GM19023 (cell line): ENCODE measurements around the gene RBM20.
"Not testable (repeated sequence)": the region's sequence is repeated elsewhere in the genome, so short reads cannot be mapped to it uniquely, and the experiment has no call there.

Experiments used
- ATAC-seq: cut with Tn5 transposase; IDR thresholded peaks from one replicate; pipeline ENCODE4 v1.9.1; 2021; ENCODE audit warnings: mild to moderate bottlenecking, moderate library complexity; ENCODE audit not compliant: unreplicated experiment

RBM20 gene

GRCh38 chr10:110863956-110864355, 219.8 kb downstream of the RBM20 start:
- no peak for ATAC-seq

GRCh38 chr10:110864662-110865140, 220.6 kb downstream of the RBM20 start:
- ATAC-seq = peak; percentile 41

DNA sequence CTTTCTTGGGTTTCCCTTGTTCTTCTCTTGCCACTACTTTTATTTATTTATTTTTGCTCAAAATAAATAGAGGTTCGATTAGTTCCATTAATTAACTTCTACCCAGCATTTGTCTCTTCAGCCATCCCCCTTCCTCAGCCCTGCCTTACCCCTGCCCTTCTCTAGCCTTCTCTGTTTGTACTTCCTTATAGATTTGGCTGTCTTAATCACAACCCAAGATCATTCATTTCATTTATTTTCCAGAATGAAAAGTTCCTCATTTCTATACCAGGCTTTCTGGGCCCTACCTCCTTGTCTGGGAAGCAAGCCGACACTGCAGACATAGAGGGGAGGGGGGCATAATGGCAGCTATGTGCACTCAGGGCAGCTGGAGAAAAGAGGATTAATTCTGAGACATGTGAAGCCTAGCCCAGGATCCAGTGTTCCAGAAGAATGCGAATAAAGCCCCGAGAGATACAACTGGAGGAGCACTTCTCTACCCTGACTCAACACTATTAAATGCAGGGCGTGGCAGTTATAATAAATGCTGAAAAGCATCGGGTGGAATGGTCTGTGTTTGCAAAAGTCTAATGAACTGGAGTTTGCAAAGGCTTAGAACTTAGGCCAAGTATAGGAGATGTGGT, 221.2 kb downstream of the RBM20 start:
- no peak for ATAC-seq

DNA sequence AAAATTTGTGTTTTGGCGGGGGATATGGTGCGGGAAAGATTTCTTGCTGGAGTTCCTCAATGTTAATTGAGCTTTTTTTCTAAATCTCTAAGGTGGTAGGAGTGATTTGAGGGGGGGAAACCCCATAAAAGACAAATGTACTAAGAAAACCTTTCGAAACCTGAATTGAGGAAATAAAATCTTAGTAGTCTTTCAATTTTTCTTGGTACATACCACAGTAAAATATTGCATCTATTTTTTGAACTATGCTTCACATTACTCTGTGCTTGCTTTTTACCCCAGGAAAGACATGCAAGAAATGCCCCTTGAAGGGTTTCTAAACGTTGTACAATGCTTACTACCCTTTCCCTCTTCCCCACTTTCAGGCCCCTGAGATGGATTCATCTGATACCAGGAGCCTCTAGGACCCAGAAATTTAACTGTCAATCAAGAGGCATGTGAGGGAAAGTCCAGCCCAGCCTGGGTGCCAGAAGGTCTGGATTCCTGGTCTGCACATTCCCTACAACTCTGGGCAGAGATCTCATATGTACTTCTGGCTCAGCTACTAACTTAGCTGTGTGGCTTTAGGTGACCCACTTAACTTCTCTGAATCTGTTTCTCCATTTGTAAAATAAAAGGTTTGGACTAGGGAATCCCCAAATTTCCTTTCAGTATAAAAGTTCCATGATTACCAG, 221.8 kb downstream of the RBM20 start:
- ATAC-seq = no peak

DNA sequence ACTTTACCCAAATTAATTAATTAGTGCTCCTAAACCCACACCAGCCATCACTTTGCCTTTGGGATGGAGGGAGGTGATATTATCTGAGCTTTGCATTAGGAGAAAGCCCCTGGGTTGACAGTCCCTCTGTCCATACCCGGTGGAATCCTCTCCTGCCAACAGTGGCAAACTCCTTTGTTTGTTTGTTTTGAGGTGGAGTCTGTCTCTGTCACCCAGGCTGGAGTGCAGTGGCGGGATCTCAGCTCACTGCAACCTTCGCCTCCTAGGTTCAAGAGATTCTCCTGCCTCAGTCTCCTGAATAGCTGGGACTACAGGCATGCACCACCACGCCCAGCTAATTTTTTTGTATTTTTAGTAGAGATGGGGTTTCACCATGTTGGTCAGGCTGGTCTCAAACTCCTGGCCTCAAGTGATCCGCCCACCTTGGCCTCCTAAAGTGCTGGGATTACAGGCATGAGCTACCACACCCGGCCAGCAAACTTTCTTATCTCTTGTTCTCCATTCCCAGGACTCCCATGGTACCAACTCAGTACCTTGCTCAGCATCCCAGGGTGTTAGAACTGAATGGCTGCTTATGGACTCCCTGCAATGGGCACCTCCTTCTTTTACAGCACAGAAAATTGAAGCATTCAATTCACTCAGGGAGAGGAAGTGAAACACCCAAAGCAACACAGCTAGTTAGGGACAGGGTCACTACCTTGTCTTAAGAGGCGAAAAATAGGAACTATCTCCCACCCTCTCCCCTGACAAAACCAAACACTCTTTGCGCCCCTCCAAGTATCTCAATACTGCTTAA, 223.1 kb downstream of the RBM20 start:
- not testable (repeated sequence) for ATAC-seq

GRCh38 chr10:110867807-110868465, 223.8 kb downstream of the RBM20 start:
- ATAC-seq = no peak

DNA sequence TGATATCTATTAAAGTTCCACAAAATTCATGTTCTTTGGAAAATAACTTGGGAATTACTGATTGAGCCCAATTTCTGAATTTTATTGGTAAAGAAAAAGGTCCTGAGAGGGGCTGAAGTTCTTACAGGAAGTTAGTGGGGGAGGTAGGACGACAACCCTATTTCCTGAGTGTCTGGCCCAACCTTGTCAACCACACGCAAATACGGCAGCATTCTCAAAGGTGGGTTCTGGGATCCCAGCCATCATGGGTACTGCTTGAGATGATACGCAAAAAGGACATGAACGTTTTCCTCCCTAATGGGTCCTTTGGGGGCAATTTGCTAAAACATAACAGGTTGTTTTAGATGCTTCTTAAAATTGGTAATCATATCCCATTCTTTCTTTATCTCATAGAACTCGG, 224.8 kb downstream of the RBM20 start:
- no peak for ATAC-seq

- ATAC-seq = no peak
Measured at GRCh38 chr10:110870823-110871297, 226.7 kb downstream of the RBM20 start.

DNA sequence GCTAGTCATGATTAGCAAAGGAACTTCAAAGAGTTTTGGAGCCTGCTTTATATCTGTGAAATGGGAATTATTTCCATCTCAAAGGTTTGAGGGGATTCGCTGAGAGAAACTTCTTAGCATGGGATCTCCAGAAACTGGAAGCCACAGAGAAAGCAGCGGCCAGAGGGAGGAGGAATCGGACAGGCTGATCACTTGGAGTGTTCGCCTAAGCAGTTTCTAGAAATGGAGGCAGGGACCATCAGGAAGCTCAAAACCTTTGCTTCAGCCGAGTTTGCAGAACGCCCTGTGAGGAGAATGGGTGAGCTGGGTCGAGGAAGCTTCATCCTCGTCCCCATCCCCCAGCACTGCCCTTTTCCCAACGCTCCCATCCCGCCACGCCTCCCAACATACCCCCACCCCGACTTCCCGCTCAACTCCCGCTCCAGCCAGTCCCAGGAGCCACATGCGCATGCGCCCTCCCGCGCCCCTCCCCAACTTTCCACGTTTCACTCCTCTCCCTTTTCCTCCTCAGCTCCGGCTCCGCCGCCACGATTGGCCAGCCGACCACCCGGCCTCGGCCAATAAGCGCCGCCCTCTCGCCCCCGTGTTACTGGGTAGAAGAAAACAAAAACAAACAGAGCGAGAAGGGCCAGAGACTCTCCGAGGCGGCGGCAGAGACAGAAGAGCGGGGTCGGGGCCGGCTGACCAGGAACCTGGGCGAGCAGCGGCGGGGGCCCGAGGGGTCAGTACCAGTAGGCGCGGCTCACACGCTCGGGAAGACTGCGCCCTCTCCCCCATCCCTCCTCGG, 227.4 kb downstream of the RBM20 start, which contains the start of gene PDCD4:
Gene PDCD4 (plus strand): TSS at position 631 of the 787 bp plus-strand sequence. CDS start 4,100 bp downstream, outside the sequence.
- ATAC-seq = peak; percentile 83

GRCh38 chr10:110872145-110872983, 228.2 kb downstream of the RBM20 start:
- ATAC-seq = peak; percentile 52

DNA sequence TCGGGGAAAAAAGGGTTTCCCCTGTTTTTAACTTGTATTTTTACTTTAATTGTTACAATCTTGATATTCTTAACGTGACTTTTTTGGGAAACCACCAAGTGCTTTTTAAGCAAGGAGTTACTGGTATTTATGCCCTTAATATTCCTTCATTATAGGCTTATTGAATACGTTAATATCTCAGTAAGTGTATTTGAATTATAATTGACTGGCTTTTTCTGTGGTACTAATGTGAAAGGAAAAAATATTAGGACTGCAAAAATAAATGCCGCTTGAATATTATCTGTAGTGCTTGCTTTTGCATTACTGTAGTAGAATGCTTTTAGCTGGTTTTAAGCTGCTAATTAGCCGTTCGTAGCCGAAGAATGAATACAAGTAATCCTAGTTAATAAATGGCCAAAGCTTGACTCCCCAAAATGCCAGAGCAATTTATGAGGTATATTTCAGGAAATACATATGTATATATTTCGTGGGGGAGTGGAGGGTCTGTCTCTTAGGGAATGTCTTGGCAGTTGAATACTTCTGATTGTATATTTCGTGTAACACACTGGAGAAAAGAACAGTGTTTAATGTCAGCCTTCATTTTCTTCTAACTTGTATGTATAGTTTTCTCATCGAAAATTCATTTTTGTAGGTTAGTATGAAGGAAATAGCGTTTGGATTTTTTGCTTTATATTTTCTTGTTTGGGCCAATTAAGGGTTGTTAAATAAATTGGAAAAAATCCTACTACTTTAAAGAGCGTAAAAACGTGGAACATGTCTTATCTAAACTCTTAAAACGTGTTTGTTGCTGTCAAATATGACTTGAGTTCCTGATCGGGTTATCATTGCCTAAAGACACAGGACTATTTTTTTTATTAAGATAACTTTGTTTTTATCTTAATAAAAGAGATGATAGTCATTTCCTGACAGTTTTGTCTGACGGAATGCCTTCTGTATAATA, 229.1 kb downstream of the RBM20 start:
- no peak for ATAC-seq

- ATAC-seq = no peak
Measured at GRCh38 chr10:110873951-110874350, 229.8 kb downstream of the RBM20 start.

DNA sequence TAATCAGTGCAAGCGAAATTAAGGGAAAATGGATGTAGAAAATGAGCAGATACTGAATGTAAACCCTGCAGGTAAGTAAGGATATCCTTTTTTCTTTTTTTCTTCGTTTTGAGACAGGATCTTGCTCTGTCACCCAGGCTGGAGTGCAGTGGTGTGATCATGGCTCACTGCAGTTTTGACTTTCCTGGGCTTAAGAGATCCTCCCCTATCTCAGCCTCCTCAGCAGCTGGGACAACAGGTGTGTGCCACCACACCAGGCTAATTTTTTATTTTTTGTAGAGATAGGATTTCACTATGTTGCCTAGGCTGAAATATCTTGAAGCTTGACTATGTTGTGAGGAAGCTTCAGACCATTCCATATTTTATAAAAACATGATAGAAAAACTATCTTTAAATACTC, 231.9 kb downstream of the RBM20 start:
- no peak for ATAC-seq

DNA sequence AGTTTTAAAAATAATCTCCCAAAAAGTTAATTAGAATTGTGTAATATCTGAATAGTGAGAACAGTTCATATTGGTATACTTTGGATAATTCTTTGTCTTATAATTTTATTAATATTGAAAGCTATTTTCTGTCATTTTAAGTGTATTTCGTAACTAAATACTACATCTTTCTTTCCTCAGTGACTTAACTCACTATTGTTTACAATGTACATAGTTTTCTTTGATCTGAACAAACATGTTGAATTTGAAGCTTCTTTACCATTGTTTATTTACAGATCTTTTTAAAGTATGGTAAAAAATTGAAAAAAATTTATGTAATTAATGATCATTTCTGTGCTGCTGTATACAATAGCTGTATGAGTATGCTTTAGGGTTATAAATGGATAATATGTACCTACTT, 232.7 kb downstream of the RBM20 start:
- ATAC-seq = no peak

DNA sequence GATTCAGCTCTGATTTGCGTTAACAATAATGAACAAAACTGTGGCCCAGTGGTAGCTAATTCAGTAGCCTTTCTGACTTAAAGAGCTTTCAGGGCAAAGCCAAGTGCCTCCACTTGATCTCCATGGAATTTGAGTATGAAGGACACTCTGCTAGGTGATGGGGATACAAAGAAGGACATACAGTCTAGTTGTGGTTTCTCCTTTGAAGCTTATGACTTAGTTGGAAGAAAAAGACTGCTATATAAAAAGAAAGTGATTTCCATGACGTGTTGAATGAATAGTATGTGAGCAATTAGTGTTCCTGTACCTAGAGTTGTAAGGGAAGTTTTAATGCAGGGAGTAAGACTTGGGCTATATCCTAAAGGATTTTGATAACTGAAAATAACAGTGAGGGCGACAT, 235.9 kb downstream of the RBM20 start:
- no peak for ATAC-seq

DNA sequence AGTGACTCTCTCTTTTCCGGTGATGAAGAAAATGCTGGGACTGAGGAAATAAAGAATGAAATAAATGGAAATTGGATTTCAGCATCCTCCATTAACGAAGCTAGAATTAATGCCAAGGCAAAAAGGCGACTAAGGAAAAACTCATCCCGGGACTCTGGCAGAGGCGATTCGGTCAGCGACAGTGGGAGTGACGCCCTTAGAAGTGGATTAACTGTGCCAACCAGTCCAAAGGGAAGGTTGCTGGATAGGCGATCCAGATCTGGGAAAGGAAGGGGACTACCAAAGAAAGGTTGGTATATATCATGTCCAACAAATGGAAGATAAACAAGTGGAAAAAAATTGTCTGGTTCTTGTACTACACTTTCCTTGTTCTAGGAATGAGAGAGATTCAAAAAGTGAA, 237.1 kb downstream of the RBM20 start:
- ATAC-seq = no peak

DNA sequence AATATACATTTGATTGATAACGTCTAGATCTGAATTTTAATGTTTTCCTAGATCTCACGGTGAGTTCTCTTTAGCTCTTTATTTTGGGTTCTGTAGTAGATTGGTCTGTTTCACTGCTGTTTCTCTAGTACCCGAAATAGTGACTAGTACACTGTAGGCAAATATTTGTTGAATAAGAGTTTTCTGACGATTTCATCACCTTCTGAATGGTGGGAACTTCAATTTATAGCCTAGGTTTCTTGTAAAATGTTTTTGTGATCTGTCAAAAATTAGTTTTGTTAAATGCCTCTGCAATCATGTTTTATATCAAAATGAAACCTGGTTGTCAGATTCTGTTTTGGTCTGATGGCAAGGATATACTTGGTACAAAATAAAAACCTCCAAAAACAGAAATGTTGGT, 237.8 kb downstream of the RBM20 start:
- no peak for ATAC-seq

GRCh38 chr10:110883924-110884323, 239.8 kb downstream of the RBM20 start:
- ATAC-seq = no peak
